Measurements from ENCODE around the gene FFAR1.

- TF ChIP-seq CTCF (IDR thresholded peaks at IDR 0.05) (no peak), POLR2A (IDR thresholded peaks at IDR 0.05) (no peak)
Observed at GRCh38 chr19:35368378-35368777, 20.7 kb downstream of the FFAR1 start.

Measured in testis (tissue), 2 donors.